GM18868 (cell line): ENCODE measurements around the gene DNAJB2.
"Not testable (repeated sequence)": the region's sequence is repeated elsewhere in the genome, so short reads cannot be mapped to it uniquely, and the experiment has no call there.

ENCODE experiments used
- ATAC-seq: cut with Tn5 transposase; IDR thresholded peaks from one replicate; pipeline ENCODE4 v1.9.1; 2021; ENCODE audit warnings: mild to moderate bottlenecking, moderate library complexity; ENCODE audit not compliant: unreplicated experiment

Gene DNAJB2

DNA sequence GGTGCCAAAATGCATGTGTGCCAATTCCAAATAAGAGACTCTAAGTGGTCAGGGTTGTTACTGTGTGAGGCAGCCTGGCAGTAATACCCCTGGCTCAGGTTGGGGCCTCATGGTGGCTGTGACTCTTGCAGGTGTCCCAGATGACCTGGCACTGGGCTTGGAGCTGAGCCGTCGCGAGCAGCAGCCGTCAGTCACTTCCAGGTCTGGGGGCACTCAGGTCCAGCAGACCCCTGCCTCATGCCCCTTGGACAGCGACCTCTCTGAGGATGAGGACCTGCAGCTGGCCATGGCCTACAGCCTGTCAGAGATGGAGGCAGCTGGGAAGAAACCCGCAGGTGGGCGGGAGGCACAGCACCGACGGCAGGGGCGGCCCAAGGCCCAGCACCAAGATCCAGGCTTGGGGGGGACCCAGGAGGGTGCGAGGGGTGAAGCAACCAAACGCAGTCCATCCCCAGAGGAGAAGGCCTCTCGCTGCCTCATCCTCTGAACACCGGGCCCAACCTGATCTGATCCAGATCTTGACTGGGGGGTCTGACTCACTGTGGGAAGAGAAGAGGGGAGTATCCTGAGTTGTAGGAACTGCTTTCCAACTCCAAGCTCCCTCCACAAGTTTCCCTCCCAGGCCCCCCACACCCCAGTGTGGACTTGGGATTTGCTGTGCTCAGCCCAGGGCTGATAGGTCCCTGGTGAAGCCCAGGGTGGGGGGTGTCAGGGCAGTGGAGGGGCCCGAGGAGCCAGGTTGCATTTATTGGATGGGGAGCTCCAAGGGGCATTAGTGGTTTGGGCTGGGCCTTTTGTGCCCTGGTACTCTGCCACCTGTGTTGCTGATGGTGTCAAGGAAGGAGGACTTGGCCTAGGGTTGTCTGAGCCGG lies 5.6 kb downstream of the DNAJB2 start:
- no peak for ATAC-seq

DNA sequence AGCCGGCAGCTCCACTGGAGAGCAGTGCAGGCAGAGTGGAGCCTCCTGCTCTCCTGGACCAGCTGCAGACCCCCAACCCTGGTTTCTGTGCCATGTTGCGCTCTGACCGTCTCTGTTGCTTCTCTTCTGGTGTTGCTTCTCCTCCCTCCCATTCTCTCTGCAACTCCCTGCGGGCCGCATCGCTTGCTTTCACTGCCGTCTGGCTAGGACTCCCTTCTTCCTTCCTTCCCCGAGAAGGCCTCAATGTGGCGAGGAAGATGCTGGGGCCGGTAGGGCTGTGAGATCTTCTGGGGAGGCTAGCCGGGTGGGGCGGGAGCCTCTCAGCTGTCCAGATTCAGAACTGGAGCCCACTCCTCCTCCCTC lies 6.2 kb downstream of the DNAJB2 start:
- no peak for ATAC-seq

- ATAC-seq: no peak
These were observed 6.8 kb downstream of the DNAJB2 start for GRCh38 chr2:219285894-219286425.

DNA sequence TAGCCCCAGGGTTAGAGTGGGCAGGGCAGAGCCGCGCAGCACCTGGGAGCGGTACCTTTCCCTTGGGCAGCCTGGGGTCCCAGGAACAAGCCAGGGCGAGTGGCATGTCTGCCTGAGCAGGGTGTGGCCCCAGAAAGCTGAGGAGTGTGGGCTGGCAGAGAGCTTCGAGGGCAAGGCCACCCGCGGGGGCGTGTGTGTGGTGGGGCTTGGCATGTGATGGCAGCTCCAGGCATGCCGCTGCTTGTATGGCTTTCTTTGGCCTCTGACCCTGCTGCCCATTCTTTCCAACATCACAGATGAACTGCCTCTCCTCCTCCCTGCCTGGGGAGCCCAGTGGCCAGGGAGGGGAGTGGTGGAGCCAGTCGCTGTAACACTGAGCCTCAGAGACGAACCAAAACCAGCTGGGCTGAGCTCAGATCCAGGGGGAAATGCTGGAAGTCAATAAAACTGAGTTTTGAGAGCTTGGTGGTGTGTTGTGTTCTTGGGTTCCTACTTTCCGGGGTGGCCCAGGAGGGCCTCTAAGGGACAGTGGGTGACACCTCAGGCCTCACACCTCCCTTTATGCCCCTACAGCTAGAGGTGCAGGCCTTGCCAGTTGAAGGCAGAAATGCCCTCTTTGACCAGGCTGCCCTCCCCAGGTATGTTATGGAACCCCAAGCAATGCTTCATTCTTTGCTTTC lies 7.4 kb downstream of the DNAJB2 start:
- ATAC-seq: no peak

DNA sequence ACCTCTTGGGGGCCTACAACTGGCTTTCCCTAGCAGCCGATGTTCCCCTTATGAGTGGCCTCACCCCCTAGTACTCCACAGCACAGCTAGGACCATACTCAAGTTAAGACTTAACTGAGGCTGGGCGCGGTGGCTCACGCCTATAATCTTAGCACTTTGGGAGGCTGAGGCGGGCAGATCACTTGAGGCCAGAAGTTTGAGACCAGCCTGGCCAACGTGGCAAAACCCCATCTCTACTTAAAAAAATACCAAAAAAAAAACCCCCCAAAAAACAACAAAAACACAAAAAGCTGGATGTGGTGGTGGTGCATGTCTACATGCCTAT lies 7.9 kb downstream of the DNAJB2 start:
- not testable (repeated sequence) for ATAC-seq

DNA sequence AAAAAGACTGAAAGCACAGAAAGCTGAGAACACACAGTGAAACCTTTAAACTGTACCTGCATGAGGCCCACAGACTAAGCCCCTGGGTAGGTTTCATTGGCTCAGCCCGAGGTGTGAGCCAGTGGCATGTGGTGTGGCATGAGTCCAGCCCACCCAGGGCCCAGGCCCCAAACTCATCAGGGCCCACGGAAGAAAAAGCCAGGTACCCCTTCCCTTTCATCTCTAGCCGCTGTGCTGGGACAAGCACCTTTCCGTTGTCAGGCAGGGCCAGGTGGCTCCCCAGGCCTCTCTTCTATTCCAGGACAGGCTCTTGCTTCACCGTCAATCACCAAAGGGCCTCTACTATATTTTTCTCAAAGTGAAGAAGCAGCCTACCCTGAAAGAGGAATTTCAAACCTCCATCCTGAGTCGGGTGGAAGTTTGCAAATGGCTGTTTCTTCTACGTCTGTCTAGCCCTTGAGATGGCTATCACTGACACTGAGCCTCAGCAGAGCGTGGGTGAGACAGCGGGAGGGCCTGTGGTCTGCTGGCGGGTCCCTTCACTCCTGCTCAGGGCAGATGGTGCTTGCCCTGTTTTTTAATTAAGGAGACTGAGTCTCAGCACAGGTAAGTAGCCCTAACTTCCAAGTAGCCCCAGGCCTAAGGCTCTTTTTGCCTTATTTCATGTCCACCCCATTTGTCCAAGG lies 8.6 kb downstream of the DNAJB2 start:
- ATAC-seq: no peak

DNA sequence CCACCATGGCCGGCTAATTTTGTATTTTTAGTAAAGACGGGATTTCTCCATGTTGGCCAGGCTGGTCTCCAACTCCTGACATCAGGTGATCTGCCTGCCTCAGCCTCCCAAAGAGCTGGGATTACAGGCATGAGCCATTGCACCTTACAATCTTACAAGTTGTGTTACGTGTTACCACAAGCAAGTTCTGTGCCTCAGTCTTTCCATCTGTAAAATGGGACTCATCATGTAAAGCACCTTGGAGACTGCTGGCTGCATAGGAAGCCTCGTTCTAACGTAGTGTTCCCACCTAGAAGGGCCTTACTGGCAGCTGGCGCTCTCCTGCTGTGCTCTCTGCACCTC lies 10.0 kb downstream of the DNAJB2 start:
- ATAC-seq: no peak

GRCh38 chr2:219289537-219290361 lies 10.6 kb downstream of the DNAJB2 start:
- no peak for ATAC-seq

GRCh38 chr2:219290381-219291171 lies 11.4 kb downstream of the DNAJB2 start:
- ATAC-seq: no peak

- ATAC-seq: no peak
These were observed 12.2 kb downstream of the DNAJB2 start for GRCh38 chr2:219291394-219291793.

GRCh38 chr2:219291910-219292490 lies 12.8 kb downstream of the DNAJB2 start:
- no peak for ATAC-seq

GRCh38 chr2:219292616-219293015 lies 13.4 kb downstream of the DNAJB2 start:
- no peak for ATAC-seq

DNA sequence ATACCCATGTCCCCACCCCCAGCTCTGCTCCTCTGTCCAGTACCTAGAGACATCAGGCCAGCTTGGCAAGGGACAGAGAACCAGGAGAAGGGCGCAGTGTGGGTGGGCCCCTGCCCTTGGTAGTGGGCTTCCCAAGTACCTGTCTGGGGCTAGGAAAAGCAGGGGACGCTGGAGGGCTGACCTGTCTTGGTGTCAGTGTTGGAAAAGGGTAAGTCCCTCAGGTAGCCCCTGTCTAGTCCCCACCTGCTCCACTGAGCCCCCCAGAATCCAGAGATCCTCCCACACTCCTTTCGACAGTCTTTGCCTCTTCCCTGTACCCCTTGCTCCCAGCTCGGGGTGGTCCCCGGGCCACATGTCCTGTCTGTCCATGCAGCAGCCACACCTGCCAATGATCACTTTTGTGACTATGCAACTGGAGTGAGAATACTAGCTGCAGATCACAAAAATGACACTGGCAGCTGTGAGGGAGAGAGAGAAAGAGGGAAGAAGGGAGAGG lies 14.6 kb downstream of the DNAJB2 start:
- no peak for ATAC-seq

DNA sequence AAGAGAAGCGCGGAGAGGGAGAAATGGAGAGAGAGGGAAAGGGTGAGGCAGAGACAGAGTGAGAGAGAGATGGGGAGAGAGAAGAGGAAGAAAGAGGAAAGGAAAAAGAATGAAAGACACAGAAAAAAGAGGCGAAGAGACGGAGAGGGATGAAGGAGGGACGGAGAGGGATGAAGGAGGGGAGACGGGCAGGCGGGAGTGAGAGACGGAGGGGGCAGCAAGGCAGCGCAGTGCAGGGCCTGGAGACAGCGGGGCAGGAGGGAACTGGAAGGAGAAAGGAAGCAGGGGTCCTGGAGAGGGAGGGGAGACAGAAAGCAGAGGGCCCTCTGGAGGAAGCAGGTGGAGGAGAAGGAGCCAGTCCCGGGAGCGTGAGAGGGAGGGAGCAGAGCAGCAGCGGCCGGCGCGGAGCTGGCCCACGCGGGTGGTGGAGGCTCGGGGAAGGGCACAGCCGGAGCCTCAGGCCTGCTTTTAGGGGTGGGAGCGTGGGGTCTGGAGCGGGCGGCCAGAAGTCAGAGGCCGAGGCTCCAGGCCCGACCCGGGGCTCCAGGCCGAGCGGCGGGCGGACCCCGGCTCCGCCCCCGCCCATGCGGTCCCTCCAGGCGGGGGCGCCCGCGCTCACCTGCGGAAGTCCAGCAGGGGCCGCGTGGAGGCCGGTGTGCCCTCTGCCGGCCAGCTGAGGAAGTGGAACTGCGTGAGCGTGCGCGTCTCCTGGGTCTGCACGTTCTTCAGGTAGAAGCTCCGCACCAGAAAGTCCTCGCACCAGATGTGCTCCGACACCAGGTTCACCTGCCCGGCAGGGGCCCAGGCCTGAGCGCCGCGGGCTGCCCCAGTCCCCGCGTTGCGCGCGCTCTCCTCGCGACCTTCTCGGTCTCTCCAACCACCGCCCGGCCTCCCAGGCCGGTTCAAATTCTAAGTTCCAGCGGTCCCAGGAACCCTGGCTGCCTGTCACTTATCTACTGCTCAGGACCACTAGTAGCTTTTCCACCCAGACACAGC lies 15.5 kb downstream of the DNAJB2 start:
- ATAC-seq: peak; percentile 89

- no peak for ATAC-seq
These were observed 17.0 kb downstream of the DNAJB2 start for GRCh38 chr2:219296142-219296541.

DNA sequence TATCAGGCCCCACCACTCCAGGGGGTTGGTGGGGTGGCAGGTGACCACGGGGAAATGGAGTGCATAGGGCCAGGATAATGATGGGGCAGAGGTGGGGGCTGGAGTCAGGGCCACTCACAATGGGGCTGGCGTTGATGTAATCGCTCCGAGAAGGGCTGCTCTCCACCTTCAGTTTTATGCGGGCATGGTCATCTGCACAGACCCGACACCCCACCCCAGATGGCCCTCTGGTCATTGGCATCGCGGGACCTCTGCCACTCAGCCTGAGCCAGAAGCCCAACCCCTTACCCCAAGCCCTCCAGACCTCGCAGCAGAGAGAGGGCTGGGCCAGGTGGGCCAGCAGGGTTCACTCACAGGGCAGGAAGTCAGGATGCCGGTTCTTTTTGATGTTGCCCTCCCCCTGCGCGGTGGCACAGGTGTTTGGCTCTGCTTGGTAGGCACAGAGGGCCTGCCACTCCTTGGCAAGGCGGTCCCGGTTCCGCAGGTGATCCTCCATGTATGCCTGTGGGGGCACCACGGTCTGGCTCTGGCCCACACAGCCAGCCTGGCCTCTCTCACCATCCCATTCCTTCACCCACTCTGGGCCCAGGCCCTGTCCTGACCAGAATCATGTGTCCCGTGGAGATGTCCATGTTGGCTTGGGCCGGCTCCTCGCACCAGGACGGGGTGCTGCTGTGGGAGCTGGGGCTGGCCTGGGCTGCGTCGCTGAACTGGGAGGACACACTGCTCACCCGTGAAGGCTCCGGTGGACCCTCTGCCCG lies 17.6 kb downstream of the DNAJB2 start:
- no peak for ATAC-seq

DNA sequence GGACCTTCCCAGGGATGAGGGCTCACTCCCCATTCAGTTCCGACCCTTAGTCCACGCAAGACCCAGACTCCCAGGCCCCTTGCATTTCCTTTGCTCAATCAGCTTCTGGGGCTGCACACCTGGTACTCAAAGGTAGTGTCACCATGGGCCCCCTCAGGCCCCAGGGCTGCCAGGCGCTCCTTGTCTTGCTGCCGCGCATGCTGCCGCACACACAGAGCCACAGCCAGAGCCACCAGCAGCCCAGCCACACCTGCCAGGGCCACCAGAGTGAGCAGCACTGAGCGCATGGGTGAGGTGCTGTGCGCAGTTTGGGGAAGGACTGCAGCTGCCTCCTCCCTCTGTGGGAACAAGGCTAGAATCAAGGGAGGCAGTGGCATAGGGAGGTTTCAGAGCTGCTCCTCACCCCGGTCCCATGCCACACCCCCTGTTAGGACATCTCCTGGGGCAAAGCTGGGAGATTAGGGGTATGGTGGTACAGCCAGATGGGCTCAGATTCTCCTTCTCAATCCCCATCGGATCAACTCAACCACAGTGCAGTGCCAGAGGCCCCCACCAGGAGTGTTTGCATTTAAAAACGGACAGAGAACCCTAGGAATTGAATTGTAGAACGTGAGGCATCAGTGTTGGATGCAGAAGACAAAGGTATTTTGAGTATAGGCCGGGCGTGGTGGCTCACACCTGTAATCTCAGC lies 18.7 kb downstream of the DNAJB2 start:
- ATAC-seq: no peak
